GM13976 (cell line): ENCODE results near the gene NDOR1.

Source experiments
- DNase-seq: peaks from one replicate; pipeline ENCODE4 v3.0.0; 2012; ENCODE audit warnings: low spot score
- CTCF ChIP-seq: IDR thresholded peaks from 2 replicates; pipeline ENCODE4 v1.5.1; 2012; ENCODE audit warnings: borderline replicate concordance, mild to moderate bottlenecking; ENCODE audit not compliant: insufficient read depth; ENCODE audit errors: extremely low read depth, missing control alignments, control extremely low read depth
- in situ Hi-C: fragments of 300-500 bp; cut with MboI; formaldehyde crosslinking; loops from one replicate; pipeline ENCODE4 v1.12.0; 2022; ENCODE audit warnings: low sequenced_read_pairs, mixed read lengths, inconsistent platforms; ENCODE audit not compliant: unreplicated experiment

The NDOR1 gene

GRCh38 chr9:137221095-137221505, 15.6 kb downstream of the NDOR1 start:
- in situ Hi-C loops = no loop called here
- DNase-seq = no peak
- TF ChIP-seq CTCF = no peak

DNA sequence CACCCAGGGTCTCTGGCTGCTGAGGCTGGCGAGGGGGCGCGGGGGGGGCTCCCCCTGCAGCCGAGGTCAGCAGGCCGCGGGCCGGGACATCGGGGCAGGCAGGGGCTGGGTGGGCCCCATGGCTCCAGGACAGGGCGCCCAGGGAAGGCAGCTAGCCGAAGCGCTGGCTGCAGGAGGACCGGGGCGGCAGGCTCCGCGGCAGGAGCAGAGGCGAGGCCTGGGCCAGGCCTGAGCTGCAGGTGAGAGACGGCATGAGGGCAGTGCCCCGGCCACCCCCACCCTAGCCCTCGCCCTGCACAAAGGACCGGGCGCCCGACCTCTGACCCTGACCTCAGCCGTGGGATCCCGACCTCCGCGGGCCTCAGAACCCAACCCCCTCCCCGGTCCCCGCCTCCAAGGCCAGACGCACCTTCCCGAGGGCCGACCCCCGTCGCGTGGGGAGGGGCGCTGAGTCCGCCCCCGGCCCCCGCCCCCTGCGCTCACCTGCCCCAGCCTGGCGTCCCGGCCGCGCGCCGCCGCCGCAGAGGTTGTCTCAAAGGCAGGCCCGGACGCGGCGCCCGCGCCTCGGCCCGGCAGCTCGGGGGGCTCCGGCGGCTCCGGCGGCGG, 16.1 kb downstream of the NDOR1 start:
- in situ Hi-C loops = no loop called here
- DNase-seq = no peak
- TF ChIP-seq CTCF = no peak

GRCh38 chr9:137222190-137223077, 16.9 kb downstream of the NDOR1 start, which contains the start of gene RNF208:
Gene RNF208, minus strand, starts transcription at chr9:137222240. Its CDS starts 1,028 bp downstream, at chr9:137221212.
- in situ Hi-C loops = no loop called here
- DNase-seq = no peak
- peak; percentile 4 for TF ChIP-seq CTCF

- in situ Hi-C loops = no loop called here
- TF ChIP-seq CTCF = no peak
- peak; percentile 99 for DNase-seq
These were observed 17.8 kb downstream of the NDOR1 start for GRCh38 chr9:137223078-137223970.

GRCh38 chr9:137224830-137225694, 19.6 kb downstream of the NDOR1 start, which contains the start of gene CYSRT1:
Gene CYSRT1, plus strand, starts transcription at chr9:137225174. Its CDS starts 448 bp downstream, at chr9:137225622.
- DNase-seq = no peak
- in situ Hi-C loops = loop anchor here (5.0 kb wide), 1 partner anchor 108 kb away; no protein-coding TSS in a partner anchor
- no peak for TF ChIP-seq CTCF
